GM12878 (cell line): ENCODE data around the gene RYR2. TPM values are rescaled to one million over a fixed set of nuclear protein-coding genes. Genes with fewer than 3 reads are reported as not detected.

Experiments
- ATAC-seq: fragments of 200-7000 bp; cut with Tn5 transposase; 3 replicates; pipeline ENCODE4 v1.9.1; 2020; ENCODE audit warnings: mild to moderate bottlenecking, moderate library complexity
- BruUV-seq: library from RNA; stranded (reverse); fragments of 400-500 nt; replicated peaks from 2 replicates; lab custom pipeline; 2021; lab: Mats Ljungman, UMichigan
- CTCF ChIA-PET: fragments of 300-600 bp; sonication (Branson Sonifier 250); formaldehyde crosslinking; extraction: SDS; loops from one replicate; lab custom pipeline; 2021; ENCODE audit warnings: inconsistent platforms; lab: Yijun Ruan, JAX
- POLR2A ChIA-PET: fragments of 350-600 bp; formaldehyde crosslinking; extraction: SDS; loops from one replicate; lab custom pipeline; 2021; ENCODE audit warnings: inconsistent platforms; lab: Charles Lee
- RAD21 ChIA-PET: fragments of 300-600 bp; sonication (Branson Sonifier 250); formaldehyde crosslinking; loops from one replicate; lab custom pipeline; 2023; ENCODE audit warnings: antibody characterized with exemption; ENCODE audit not compliant: unreplicated experiment; lab: Charles Lee
- SMC1A ChIA-PET: fragments of 300-600 bp; sonication (Branson Sonifier 250); formaldehyde crosslinking; loops from one replicate; lab custom pipeline; 2023; ENCODE audit not compliant: unreplicated experiment, uncharacterized antibody; lab: Charles Lee
- DNase-seq: peaks from one replicate; pipeline ENCODE4 v3.0.0-alpha.2; 2011; ENCODE audit warnings: low read depth, low spot score
- FAIRE-seq: peaks from 3 replicates; lab custom pipeline; 2011; peaks lifted over from hg19 to GRCh38; lab: Jason Lieb, UNC
- H2AFZ ChIP-seq: 2 replicates; pipeline ENCODE4 v1.6.0; 2011; ENCODE audit warnings: low read depth, low read length, control low read depth; ENCODE audit not compliant: control insufficient read depth
- H3K27ac ChIP-seq: 2 replicates; pipeline ENCODE4 v1.5.1; 2011; ENCODE audit warnings: control low read depth; ENCODE audit not compliant: control insufficient read depth, insufficient read depth
- H3K27me3 ChIP-seq, 2 experiments: replicated peaks in 1 of 2; 2 replicates each; pipeline versions ENCODE4 v1.6.0 to v1.6.1; 2011; ENCODE audit warnings: low read length in 1 of 2; ENCODE audit not compliant: control insufficient read depth in 2 of 2, insufficient read depth in 2 of 2
- H3K36me3 ChIP-seq, 2 experiments: 2 replicates each; pipeline ENCODE4 v1.5.1; 2011; ENCODE audit warnings: low read length in 1 of 2; ENCODE audit not compliant: control insufficient read depth in 2 of 2, insufficient read depth in 2 of 2
- H3K4me1 ChIP-seq: 2 replicates; pipeline ENCODE4 v1.6.1; 2011; ENCODE audit warnings: mild to moderate bottlenecking, low read length, moderate library complexity, mixed read lengths; ENCODE audit not compliant: control insufficient read depth, insufficient read depth
- H3K4me2 ChIP-seq: 2 replicates; pipeline ENCODE4 v1.6.0; 2011; ENCODE audit warnings: control low read depth; ENCODE audit not compliant: control insufficient read depth, insufficient read depth
- H3K4me3 ChIP-seq: fragments of 200-600 bp; sonication (generic); 2 replicates; pipeline ENCODE4 v1.5.1; 2016
- H3K79me2 ChIP-seq: 2 replicates; pipeline ENCODE4 v1.6.0; 2011; ENCODE audit warnings: low read length; ENCODE audit not compliant: control insufficient read depth, insufficient read depth
- H3K9ac ChIP-seq: 2 replicates; pipeline ENCODE4 v1.8.0; 2011; ENCODE audit warnings: low read length, control low read depth, mixed read lengths; ENCODE audit not compliant: control insufficient read depth, insufficient read depth
- H3K9me3 ChIP-seq: replicated peaks from 3 replicates; pipeline ENCODE4 v1.5.1; 2011; ENCODE audit warnings: mild to moderate bottlenecking, low read length; ENCODE audit not compliant: control insufficient read depth, insufficient read depth
- H4K20me1 ChIP-seq: 2 replicates; pipeline ENCODE4 v1.6.0; 2011; ENCODE audit not compliant: control insufficient read depth, insufficient read depth
- ASH2L ChIP-seq: fragments of 300-600, 200-600 bp; sonication (generic); IDR thresholded peaks from 2 replicates; pipeline ENCODE4 v1.6.1; 2017; ENCODE audit warnings: low read depth, mild to moderate bottlenecking, borderline replicate concordance
- CTCF ChIP-seq, 3 experiments: IDR thresholded peaks in 2 of 3; conservative IDR thresholded peaks in 1 of 3; 2 replicates each; pipeline ENCODE4 v1.5.1; 2011; ENCODE audit warnings: low read depth in 3 of 3, low read length in 3 of 3, mild to moderate bottlenecking in 3 of 3, control low read depth in 2 of 3, moderate library complexity in 2 of 3, inconsistent platforms in 1 of 3, mixed read lengths in 1 of 3; ENCODE audit not compliant: control insufficient read depth in 2 of 3, insufficient read depth in 1 of 3; ENCODE audit errors: extremely low read depth in 1 of 3
- KDM1A ChIP-seq: fragments of 200-600 bp; sonication (generic); IDR thresholded peaks from 2 replicates; pipeline ENCODE4 v1.6.1; 2016; ENCODE audit warnings: borderline replicate concordance
- RELB ChIP-seq: fragments of 450-650 bp; IDR thresholded peaks from 2 replicates; pipeline ENCODE4 v1.6.1; 2017; ENCODE audit warnings: low read depth, mild to moderate bottlenecking, moderate library complexity
- RFX5 ChIP-seq: IDR thresholded peaks from 2 replicates; pipeline ENCODE4 v1.6.1; 2011; ENCODE audit warnings: low read depth, low read length, improper control_type of control experiment
- TARDBP ChIP-seq: IDR thresholded peaks from 2 replicates; pipeline ENCODE4 v1.6.1; 2016; ENCODE audit warnings: borderline replicate concordance
- ZSCAN29 ChIP-seq: fragments of 450-650 bp; IDR thresholded peaks from 2 replicates; pipeline ENCODE4 v1.6.1; 2017; ENCODE audit warnings: mild to moderate bottlenecking, moderate library complexity
- WGBS: methylation state at CpG from one replicate; pipeline ENCODE4 v1.1.6; 2016; ENCODE audit warnings: low lambda C conversion rate; ENCODE audit not compliant: insufficient replicate concordance, insufficient coverage; ENCODE audit errors: missing lambda C conversion rate; 5-methylcytosine and 5-hydroxymethylcytosine counted together
- in situ Hi-C: fragments of 300-500 bp; cut with MboI; formaldehyde crosslinking; loops from 9 replicates; pipeline ENCODE4 v1.14.3; 2018; ENCODE audit warnings: mixed read lengths
- intact Hi-C: fragments of 100-400 bp; cut with micrococcal nuclease; formaldehyde crosslinking; loops from one replicate; pipeline ENCODE4 v1.14.2; 2022; ENCODE audit not compliant: unreplicated experiment
- polyA plus RNA-seq, 11 experiments: library from polyadenylated mRNA; depleted of rRNA in 4 of 11; unstranded in 6 of 11; stranded (reverse) in 5 of 11; fragments of >200 nt; fragmentation: Nextera tagmentation in 4 of 11; fragmentation: Illumina TruSeq in 1 of 11; extraction: Ambion mirVana in 4 of 11; extraction: Trizol in 1 of 11; gene quantifications; 1 replicate in 1 of 11; 2 replicates in 10 of 11; pipeline versions ENCODE4 v1.2.1 to v1.2.3, GENCODE V29; 2011 to 2016; ENCODE audit warnings: inconsistent platforms in 2 of 11, missing spikeins in 2 of 11, low read depth in 1 of 11
- total RNA-seq, 4 experiments: library from RNA; depleted of rRNA in 3 of 4; stranded (reverse); fragments of >200 nt in 3 of 4; fragmentation: Illumina TruSeq in 1 of 4; extraction: Trizol in 1 of 4; gene quantifications; 2 replicates each; pipeline versions ENCODE4 v1.2.1 to v1.2.3, GENCODE V29; 2013 to 2021

RYR2 gene
- total and polyA plus RNA-seq, 10 of the 15 experiments (the other 5 are each of a cell fraction or from before 2014, with no cell fraction given): 0.01 to 0.04 TPM; not detected in 8

GRCh38 chr1:237482777-237483176, 440.8 kb downstream of the RYR2 start:
- ChIA-PET SMC1A (no interaction called here), POLR2A (no interaction called here), RAD21 (no interaction called here), CTCF (no interaction called here)
- FAIRE-seq (no peak), DNase-seq (no peak), ATAC-seq (no peak)
- H2AFZ ChIP-seq: no peak overlapping the region
- no peaks in the 10 kb centered on the region for H3K9me3 ChIP-seq
- TF ChIP-seq ASH2L (no peak), RFX5 (no peak), TARDBP (no peak)
- H3K4me1 ChIP-seq: no peaks in the 10 kb centered on the region
- H3K9ac ChIP-seq: no peak overlapping the region
- H4K20me1 ChIP-seq: no peaks in the 10 kb centered on the region
- no peak overlapping the region for H3K4me2 ChIP-seq
- no TSS peak for BruUV-seq
- in situ Hi-C loops (no loop called here), intact Hi-C loops (no loop called here)
- H3K27me3 ChIP-seq: no peaks in the 10 kb centered on the region
- H3K27ac ChIP-seq: no peak overlapping the region
- H3K79me2 ChIP-seq: no peaks in the 10 kb centered on the region
- WGBS: 7% methylated on average over 2 of the region's 2 CpGs
- no peak overlapping the region for H3K4me3 ChIP-seq
- H3K36me3 ChIP-seq: no peaks in the 10 kb centered on the region

GRCh38 chr1:237492359-237492758, 450.4 kb downstream of the RYR2 start:
- CTCF ChIA-PET: no interaction called here
- Histone ChIP-seq H3K4me2 (no peak overlapping the region), H3K4me1 (no peaks in the 10 kb centered on the region), H3K4me3 (no peak overlapping the region), H2AFZ (no peak overlapping the region), H3K9ac (no peak overlapping the region), H4K20me1 (no peaks in the 10 kb centered on the region), H3K79me2 (no peaks in the 10 kb centered on the region), H3K9me3 (no peaks in the 10 kb centered on the region), H3K27me3 (no peaks in the 10 kb centered on the region), H3K36me3 (no peaks in the 10 kb centered on the region), H3K27ac (no peak overlapping the region)
- intact Hi-C loops: no loop called here
- no TSS peak for BruUV-seq
- POLR2A ChIA-PET: no interaction called here
- RAD21 ChIA-PET: no interaction called here
- in situ Hi-C loops: no loop called here
- no peak for FAIRE-seq
- SMC1A ChIA-PET: interaction anchor here (1.0 kb wide), 1 partner anchor 15 kb away, joined by 3 read pairs; no protein-coding TSS in a partner anchor
- TF ChIP-seq CTCF (IDR thresholded peaks at IDR 0.05 in 2 of 3, conservative IDR thresholded peaks at IDR 0.05 in 1 of 3; ENCODE audit: control insufficient read depth in 2 of 3, extremely low read depth in 1 of 3, insufficient read depth in 1 of 3, low read depth in 3 of 3, low read length in 3 of 3) (0 out of 6 replicates have a peak, but pooled peaks of 2 of the 3 experiments have one; percentile 14 to 25), ZSCAN29 (no peak), KDM1A (no peak), RELB (no peak)
- 0% methylated on average over 1 of the region's 1 CpG for WGBS
- DNase-seq: no peak
- ATAC-seq: 0 out of 3 replicates have a peak, but pooled peaks have one; percentile 50
